ENCODE results near the gene TEKT2.

Gene TEKT2

DNA sequence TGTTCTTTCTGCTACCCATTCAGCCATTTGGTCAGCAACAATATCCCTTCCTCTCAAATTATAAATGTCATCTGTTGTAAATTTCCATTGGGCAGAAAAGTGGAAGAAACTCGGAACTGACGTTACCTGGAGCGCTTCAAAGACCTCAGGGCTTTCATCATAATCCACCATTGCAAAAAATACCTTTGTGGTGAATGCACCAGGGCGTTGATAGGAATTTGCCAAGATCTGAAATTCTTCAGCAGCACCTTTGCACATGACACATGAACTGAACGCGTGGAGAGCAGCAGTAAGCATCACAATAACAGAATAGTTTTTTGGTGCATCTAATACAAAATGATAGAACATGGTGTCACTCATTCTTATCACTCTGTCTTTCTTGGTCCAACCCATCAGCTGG, 3.1 kb upstream of the TEKT2 start:
- Histone ChIP-seq H3K79me2 (ENCODE audit: insufficient read depth, low read depth) (no peaks in the 10 kb centered on the region), H3K4me1 (ENCODE audit: low read depth, poor library complexity, severe bottlenecking) (no peaks in the 10 kb centered on the region), H3K4me3 (IDR thresholded peaks at IDR 0.05; ENCODE audit: insufficient read depth, low read depth, low read length) (no peak overlapping the region), H2AFZ (ENCODE audit: low read depth) (no peak overlapping the region), H3K27ac (no peak overlapping the region), H3K27me3 (ENCODE audit: insufficient read depth, low read depth) (no peaks in the 10 kb centered on the region), H3K4me2 (no peak overlapping the region), H3K36me3 (ENCODE audit: insufficient read depth) (no peaks in the 10 kb centered on the region), H4K20me1 (ENCODE audit: insufficient read depth) (no peaks in the 10 kb centered on the region), H3K9ac (no peak overlapping the region)
- TF ChIP-seq, protein P1, sequence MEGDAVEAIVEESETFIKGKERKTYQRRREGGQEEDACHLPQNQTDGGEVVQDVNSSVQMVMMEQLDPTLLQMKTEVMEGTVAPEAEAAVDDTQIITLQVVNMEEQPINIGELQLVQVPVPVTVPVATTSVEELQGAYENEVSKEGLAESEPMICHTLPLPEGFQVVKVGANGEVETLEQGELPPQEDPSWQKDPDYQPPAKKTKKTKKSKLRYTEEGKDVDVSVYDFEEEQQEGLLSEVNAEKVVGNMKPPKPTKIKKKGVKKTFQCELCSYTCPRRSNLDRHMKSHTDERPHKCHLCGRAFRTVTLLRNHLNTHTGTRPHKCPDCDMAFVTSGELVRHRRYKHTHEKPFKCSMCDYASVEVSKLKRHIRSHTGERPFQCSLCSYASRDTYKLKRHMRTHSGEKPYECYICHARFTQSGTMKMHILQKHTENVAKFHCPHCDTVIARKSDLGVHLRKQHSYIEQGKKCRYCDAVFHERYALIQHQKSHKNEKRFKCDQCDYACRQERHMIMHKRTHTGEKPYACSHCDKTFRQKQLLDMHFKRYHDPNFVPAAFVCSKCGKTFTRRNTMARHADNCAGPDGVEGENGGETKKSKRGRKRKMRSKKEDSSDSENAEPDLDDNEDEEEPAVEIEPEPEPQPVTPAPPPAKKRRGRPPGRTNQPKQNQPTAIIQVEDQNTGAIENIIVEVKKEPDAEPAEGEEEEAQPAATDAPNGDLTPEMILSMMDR (conservative IDR thresholded peaks at IDR 0.05; ENCODE audit: low read depth, low read length) = no peak

DNA sequence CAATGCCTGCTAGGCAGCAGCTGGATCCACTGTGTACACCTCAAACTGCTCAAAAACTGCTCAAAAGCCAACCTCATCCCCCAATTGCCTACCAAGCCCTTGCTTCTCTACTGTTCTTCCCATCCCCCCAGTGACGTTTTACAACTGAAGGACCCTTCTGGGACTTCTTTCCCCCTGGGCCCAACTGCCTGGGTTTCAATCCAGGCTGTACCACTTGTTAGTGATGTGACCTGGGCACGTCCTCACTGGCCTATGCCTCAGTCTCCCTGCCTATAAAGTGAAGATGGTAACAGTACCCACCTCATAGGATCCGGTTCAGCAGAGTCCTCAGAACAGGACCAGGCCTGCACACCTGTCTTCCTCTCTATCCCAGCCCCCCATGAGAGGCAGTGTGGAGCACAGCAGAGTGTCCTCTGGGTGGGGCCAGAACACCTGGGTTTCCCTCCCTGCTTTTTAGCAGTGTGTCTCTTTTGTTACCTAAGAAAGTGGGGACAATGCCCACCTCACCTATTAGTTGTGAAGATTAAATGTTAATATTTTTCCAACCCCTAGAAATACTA, 1.9 kb upstream of the TEKT2 start:
- no peaks in the 10 kb centered on the region for H4K20me1 ChIP-seq (ENCODE audit: insufficient read depth)
- TF ChIP-seq, protein P1 (conservative IDR thresholded peaks at IDR 0.05; ENCODE audit: low read depth, low read length) = no peak
- no peaks in the 10 kb centered on the region for H3K79me2 ChIP-seq (ENCODE audit: insufficient read depth, low read depth)
- H3K9ac ChIP-seq = no peak overlapping the region
- no peaks in the 10 kb centered on the region for H3K36me3 ChIP-seq (ENCODE audit: insufficient read depth)
- H3K4me3 ChIP-seq (IDR thresholded peaks at IDR 0.05; ENCODE audit: insufficient read depth, low read depth, low read length) = no peak overlapping the region
- no peak overlapping the region for H2AFZ ChIP-seq (ENCODE audit: low read depth)
- no peak overlapping the region for H3K27ac ChIP-seq
- no peak overlapping the region for H3K4me2 ChIP-seq
- no peaks in the 10 kb centered on the region for H3K27me3 ChIP-seq (ENCODE audit: insufficient read depth, low read depth)
- H3K4me1 ChIP-seq (ENCODE audit: low read depth, poor library complexity, severe bottlenecking) = no peaks in the 10 kb centered on the region

DNA sequence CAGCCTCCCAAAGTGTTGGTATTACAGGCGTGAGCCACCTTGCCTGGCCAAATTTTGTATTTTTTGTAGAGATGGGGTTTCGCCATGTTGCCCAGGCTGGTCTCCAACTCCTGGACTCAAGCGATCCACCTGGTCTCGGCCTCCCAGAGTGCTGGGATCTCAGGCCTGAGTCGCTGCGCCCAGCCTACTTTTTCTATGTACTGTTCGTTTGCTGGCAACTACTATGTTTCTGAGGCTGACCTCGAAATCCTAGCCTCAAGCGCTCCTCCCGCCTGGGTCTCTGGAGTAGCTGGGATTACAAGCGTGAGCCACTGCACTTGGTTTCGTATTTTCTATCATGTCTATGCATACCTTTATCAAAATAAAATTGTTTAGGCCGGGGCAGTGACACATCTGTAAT, 675 bp upstream of the TEKT2 start:
- H2AFZ ChIP-seq (ENCODE audit: low read depth) = no peak overlapping the region
- TF ChIP-seq, protein P1 (conservative IDR thresholded peaks at IDR 0.05; ENCODE audit: low read depth, low read length) = no peak
- H3K4me3 ChIP-seq (IDR thresholded peaks at IDR 0.05; ENCODE audit: insufficient read depth, low read depth, low read length) = no peak overlapping the region
- H3K4me2 ChIP-seq = no peak overlapping the region
- no peaks in the 10 kb centered on the region for H3K79me2 ChIP-seq (ENCODE audit: insufficient read depth, low read depth)
- no peaks in the 10 kb centered on the region for H4K20me1 ChIP-seq (ENCODE audit: insufficient read depth)
- no peaks in the 10 kb centered on the region for H3K27me3 ChIP-seq (ENCODE audit: insufficient read depth, low read depth)
- no peaks in the 10 kb centered on the region for H3K36me3 ChIP-seq (ENCODE audit: insufficient read depth)
- peaks cover under 1% of the 10 kb centered on the region for H3K4me1 ChIP-seq (ENCODE audit: low read depth, poor library complexity, severe bottlenecking)
- no peak overlapping the region for H3K9ac ChIP-seq
- no peak overlapping the region for H3K27ac ChIP-seq

DNA sequence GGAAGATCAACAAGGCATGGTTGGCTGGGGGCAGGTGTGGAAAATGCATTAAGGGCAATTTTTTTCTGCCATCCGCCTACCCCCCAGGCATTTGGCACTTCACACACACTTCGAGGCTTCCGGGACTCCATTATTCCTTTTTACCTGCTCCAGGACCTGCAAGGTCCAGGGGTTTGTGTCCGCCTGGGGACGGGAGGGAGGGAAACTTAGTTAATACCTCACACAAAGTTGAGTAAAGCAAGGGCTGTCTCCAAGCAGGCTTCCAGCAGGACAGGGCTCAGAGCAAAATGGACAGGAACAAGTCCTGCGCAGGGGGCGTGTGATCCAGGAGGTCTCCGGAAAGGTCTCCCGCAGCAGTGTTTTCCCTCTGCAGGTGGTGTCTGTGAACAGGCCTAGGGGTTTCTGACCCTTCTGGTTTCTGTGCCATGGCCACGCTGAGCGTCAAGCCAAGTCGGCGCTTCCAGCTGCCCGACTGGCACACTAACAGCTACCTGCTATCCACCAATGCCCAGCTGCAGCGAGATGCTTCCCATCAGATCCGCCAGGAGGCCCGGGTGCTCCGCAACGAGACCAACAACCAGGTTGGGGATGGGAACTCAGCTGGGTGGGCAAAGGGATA, 712 bp downstream of the TEKT2 start:
- Histone ChIP-seq H3K4me2 (no peak overlapping the region), H2AFZ (ENCODE audit: low read depth) (no peak overlapping the region), H3K4me3 (IDR thresholded peaks at IDR 0.05; ENCODE audit: insufficient read depth, low read depth, low read length) (no peak overlapping the region), H3K27ac (no peak overlapping the region), H3K27me3 (ENCODE audit: insufficient read depth, low read depth) (no peaks in the 10 kb centered on the region), H3K9ac (no peak overlapping the region), H3K4me1 (ENCODE audit: low read depth, poor library complexity, severe bottlenecking) (peaks cover 3% of the 10 kb centered on the region), H3K79me2 (ENCODE audit: insufficient read depth, low read depth) (peaks cover 7% of the 10 kb centered on the region; the same call in 1 of the 2 replicates), H3K36me3 (ENCODE audit: insufficient read depth) (no peaks in the 10 kb centered on the region), H4K20me1 (ENCODE audit: insufficient read depth) (no peaks in the 10 kb centered on the region)
- TF ChIP-seq, protein P1 (conservative IDR thresholded peaks at IDR 0.05; ENCODE audit: low read depth, low read length) = no peak

All from KMS-11 (cell line).